K562 (cell line): Measurements from ENCODE around the gene ACAP3. TPM values are rescaled to one million over a fixed set of nuclear protein-coding genes. Genes with fewer than 3 reads are reported as not detected.
A peak's percentile ranks its signal among the peaks of the same experiment; 100 is the strongest.

Experiments used
- ATAC-seq: fragments of 200-7000 bp; cut with Tn5 transposase; 3 replicates; pipeline ENCODE4 v1.9.1; 2020; ENCODE audit warnings: moderate library complexity
- BruUV-seq: library from RNA; stranded (reverse); fragments of 400-500 nt; replicated peaks from 2 replicates; lab custom pipeline; 2021; lab: Mats Ljungman, UMichigan
- CTCF ChIA-PET: fragments of 300-600 bp; formaldehyde crosslinking; extraction: SDS; loops from one replicate; lab custom pipeline; 2021; ENCODE audit warnings: low intra/inter-chr PET ratio; lab: Yijun Ruan, JAX
- POLR2A ChIA-PET: fragments of 300-600, 350-650 bp; sonication (Branson Sonifier 250); formaldehyde crosslinking; extraction: SDS; loops from one replicate; lab custom pipeline; 2021; ENCODE audit warnings: antibody characterized with exemption, inconsistent platforms; lab: Yijun Ruan, JAX
- DNase-seq, 4 experiments: peaks; one replicate each; pipeline versions ENCODE4 v3.0.0 to v3.0.0-alpha.2; 2011 to 2018; ENCODE audit warnings: low spot score in 3 of 4, mixed read lengths in 3 of 4; ENCODE audit errors: extremely low read depth in 1 of 4
- FAIRE-seq: peaks from 2 replicates; lab custom pipeline; 2011; peaks lifted over from hg19 to GRCh38; lab: Jason Lieb, UNC
- H2AFZ ChIP-seq: 2 replicates; pipeline ENCODE4 v1.6.0; 2011; ENCODE audit warnings: low read depth, low read length, control low read depth, inconsistent platforms
- H3K27ac ChIP-seq: fragments of 200-600 bp; 3 replicates; pipeline ENCODE4 v1.8.0; 2011; ENCODE audit warnings: low read depth, mild to moderate bottlenecking, control low read depth, inconsistent platforms, low read length, moderate library complexity, mixed read lengths; ENCODE audit errors: extremely low read depth
- H3K27me3 ChIP-seq, 2 experiments: fragments of 300-600 bp in 1 of 2; 2 replicates in 1 of 2; 3 replicates in 1 of 2; pipeline versions ENCODE4 v1.6.0 to v1.8.0; 2011; ENCODE audit warnings: inconsistent platforms in 2 of 2, low read length in 2 of 2, mild to moderate bottlenecking in 1 of 2, mixed read lengths in 1 of 2, moderate library complexity in 1 of 2; ENCODE audit not compliant: control insufficient read depth in 2 of 2, insufficient read depth in 2 of 2
- H3K36me3 ChIP-seq: fragments of 300-600 bp; 3 replicates; pipeline ENCODE4 v1.8.0; 2011; ENCODE audit warnings: mild to moderate bottlenecking, low read length, inconsistent platforms; ENCODE audit not compliant: control insufficient read depth, insufficient read depth
- H3K4me1 ChIP-seq, 2 experiments: fragments of 200-600 bp in 1 of 2; replicated peaks in 1 of 2; 2 replicates in 1 of 2; 3 replicates in 1 of 2; pipeline versions ENCODE4 v1.5.1 to v1.8.0; 2011; ENCODE audit warnings: inconsistent platforms in 2 of 2, low read length in 2 of 2, mild to moderate bottlenecking in 1 of 2, mixed read lengths in 1 of 2, moderate library complexity in 1 of 2; ENCODE audit not compliant: control insufficient read depth in 2 of 2, insufficient read depth in 2 of 2
- H3K4me2 ChIP-seq: 2 replicates; pipeline ENCODE4 v1.6.1; 2011; ENCODE audit warnings: low read length, control low read depth, inconsistent platforms, mixed read lengths; ENCODE audit not compliant: insufficient read depth
- H3K4me3 ChIP-seq: fragments of 200-600 bp; sonication (generic), shearing (Covaris generic); 2 replicates; pipeline ENCODE4 v1.5.1; 2016; ENCODE audit warnings: control low read depth, inconsistent platforms
- H3K79me2 ChIP-seq: fragments of 200-600 bp; 3 replicates; pipeline ENCODE4 v1.8.0; 2011; ENCODE audit warnings: low read length, inconsistent platforms; ENCODE audit not compliant: control insufficient read depth, insufficient read depth
- H3K9ac ChIP-seq, 2 experiments: 2 replicates each; pipeline versions ENCODE4 v1.6.0 to v1.6.1; 2011; ENCODE audit warnings: low read depth in 2 of 2, low read length in 2 of 2, control low read depth in 1 of 2, inconsistent platforms in 1 of 2, mild to moderate bottlenecking in 1 of 2, mixed read lengths in 1 of 2; ENCODE audit not compliant: insufficient read depth in 1 of 2
- H3K9me1 ChIP-seq: one replicate; pipeline ENCODE4 v1.6.0; 2011; ENCODE audit warnings: inconsistent platforms, mild to moderate bottlenecking, low read length, moderate library complexity; ENCODE audit not compliant: control insufficient read depth, insufficient read depth
- H3K9me3 ChIP-seq: replicated peaks from 2 replicates; pipeline ENCODE4 v1.5.1; 2011; ENCODE audit warnings: low read depth, low read length, inconsistent platforms; ENCODE audit not compliant: control insufficient read depth, insufficient read depth
- H4K20me1 ChIP-seq: replicated peaks from 2 replicates; pipeline ENCODE4 v1.6.1; 2011; ENCODE audit warnings: low read length, inconsistent platforms, mixed read lengths; ENCODE audit not compliant: control insufficient read depth, insufficient read depth
- CTCF ChIP-seq, 3 experiments: IDR thresholded peaks in 2 of 3; conservative IDR thresholded peaks in 1 of 3; 2 replicates each; pipeline ENCODE4 v1.5.1; 2011 to 2012; ENCODE audit warnings: low read length in 3 of 3, mild to moderate bottlenecking in 3 of 3, control low read depth in 2 of 3, improper control_type of control experiment in 1 of 3, inconsistent platforms in 1 of 3, low read depth in 1 of 3, mixed read lengths in 1 of 3, moderate library complexity in 1 of 3; ENCODE audit not compliant: insufficient read depth in 2 of 3
- GABPB2 ChIP-seq: fragments of 250-450 bp; sonication (Bioruptor Pico); conservative IDR thresholded peaks from 2 replicates; pipeline ENCODE4 v1.5.1; 2021; ENCODE audit warnings: mild to moderate bottlenecking
- HDAC1 ChIP-seq, 2 experiments: fragments of 450-650 bp; IDR thresholded peaks; 2 replicates each; pipeline ENCODE4 v1.6.1; 2016 to 2017; ENCODE audit warnings: inconsistent platforms in 1 of 2, mild to moderate bottlenecking in 1 of 2, moderate library complexity in 1 of 2
- HMBOX1 ChIP-seq: sonication (generic); IDR thresholded peaks from 2 replicates; pipeline ENCODE4 v1.6.1; 2016
- KHSRP ChIP-seq: fragments of 450-650 bp; IDR thresholded peaks from 2 replicates; pipeline ENCODE4 v1.6.1; 2017
- KLF13 ChIP-seq: fragments of 450-650 bp; IDR thresholded peaks from 2 replicates; pipeline ENCODE4 v1.6.1; 2016; ENCODE audit warnings: missing genetic modification characterization, low read depth, mild to moderate bottlenecking, missing compliant biosample characterization, moderate library complexity, borderline replicate concordance
- POLR2B ChIP-seq: fragments of 450-650 bp; IDR thresholded peaks from 2 replicates; pipeline ENCODE4 v1.6.1; 2018; ENCODE audit warnings: low read depth; ENCODE audit not compliant: partially characterized antibody
- PTTG1 ChIP-seq: fragments of 450-650 bp; IDR thresholded peaks from 2 replicates; pipeline ENCODE4 v1.6.1; 2016; ENCODE audit warnings: low read depth, mild to moderate bottlenecking, missing genetic modification characterization, missing compliant biosample characterization
- RBM34 ChIP-seq: fragments of 200-400 bp; formaldehyde crosslinking; IDR thresholded peaks from 2 replicates; pipeline ENCODE4 v1.6.1; 2018; ENCODE audit warnings: low read length, borderline replicate concordance; ENCODE audit not compliant: insufficient read depth
- REST ChIP-seq, 2 experiments: fragments of 450-650 bp; formaldehyde crosslinking in 1 of 2; IDR thresholded peaks; 2 replicates each; pipeline versions ENCODE4 v1.4.0 to v1.6.1; 2014 to 2020; ENCODE audit warnings: mild to moderate bottlenecking in 2 of 2, borderline replicate concordance in 1 of 2, low read depth in 1 of 2
- XRCC5 ChIP-seq: fragments of 200-400 bp; formaldehyde crosslinking; IDR thresholded peaks from 2 replicates; pipeline ENCODE4 v1.6.1; 2017; ENCODE audit warnings: low read depth, mild to moderate bottlenecking, low read length
- WGBS: fragments of 100-300 bp; shearing (Covaris generic); methylation state at CpG from one replicate; pipeline ENCODE4 v1.1.6; 2016; ENCODE audit warnings: low coverage, mixed read lengths; ENCODE audit not compliant: insufficient coverage; ENCODE audit errors: missing lambda C conversion rate; 5-methylcytosine and 5-hydroxymethylcytosine counted together
- in situ Hi-C: fragments of 300-500 bp; cut with MboI; formaldehyde crosslinking; loops from 4 replicates; pipeline ENCODE4 v1.15.0; 2018; ENCODE audit warnings: inconsistent platforms, mixed read lengths
- intact Hi-C: fragments of 100-400 bp; cut with micrococcal nuclease; formaldehyde crosslinking; loops from 2 replicates; pipeline ENCODE4 v1.14.2; 2022
- polyA plus RNA-seq, 8 experiments: library from polyadenylated mRNA; depleted of rRNA in 4 of 8; stranded (reverse) in 5 of 8; unstranded in 3 of 8; fragments of >200 nt; fragmentation: Nextera tagmentation in 2 of 8; fragmentation: Illumina TruSeq in 1 of 8; extraction: Ambion mirVana in 2 of 8; extraction: Trizol in 1 of 8; gene quantifications; 2 replicates each; pipeline versions ENCODE4 v1.2.1 to v1.2.3, GENCODE V29; 2011 to 2014; ENCODE audit warnings: inconsistent platforms in 1 of 8, missing spikeins in 1 of 8
- total RNA-seq, 7 experiments: library from RNA; depleted of rRNA in 6 of 7; stranded (reverse); fragments of >200 nt in 6 of 7; fragmentation: Illumina TruSeq in 2 of 7; extraction: Trizol in 2 of 7; gene quantifications; 2 replicates each; pipeline versions ENCODE4 v1.2.1 to v1.2.3, GENCODE V29; 2011 to 2021; ENCODE audit warnings: low replicate concordance in 1 of 7

Gene ACAP3
- total and polyA plus RNA-seq, 9 of the 15 experiments (the other 6 are each of a cell fraction or from before 2014, with no cell fraction given) = 0.01 to 49.0 (median 12.0) TPM

GRCh38 chr1:1300352-1300739 lies 7.4 kb downstream of the ACAP3 start:
- in situ Hi-C loops (no loop called here), intact Hi-C loops (loop anchor here (10.0 kb wide), 1 partner anchor 924 kb away; the partner anchor contains the start of gene SKI)
- TF ChIP-seq GABPB2 = no peak
- no peak for TF ChIP-seq POLR2B
- no peak for TF ChIP-seq HDAC1 (IDR thresholded peaks at IDR 0.05)
- TF ChIP-seq RBM34 = no peak
- no peak for TF ChIP-seq PTTG1 (tag)
- TF ChIP-seq XRCC5 = 0 out of 2 replicates have a peak, but pooled peaks have one; percentile 11
- no peak for TF ChIP-seq KLF13 (tag)
- TF ChIP-seq CTCF (IDR thresholded peaks at IDR 0.05 in 2 of 3, conservative IDR thresholded peaks at IDR 0.05 in 1 of 3; ENCODE audit: insufficient read depth in 2 of 3, low read depth in 1 of 3, low read length in 3 of 3) = peak in 1 of 3 experiments; percentile 38; a peak in 1 of 6 replicates
- TF ChIP-seq HMBOX1 = no peak
- TF ChIP-seq REST (IDR thresholded peaks at IDR 0.05; ENCODE audit: borderline replicate concordance) = peak; percentile 20; the same call in 1 of the 2 replicates
- no peak for TF ChIP-seq REST (CRISPR knock-in tag; IDR thresholded peaks at IDR 0.05; ENCODE audit: low read depth)
- TF ChIP-seq KHSRP = no peak
- H4K20me1 ChIP-seq = peaks cover 21% of the 10 kb centered on the region; the same call in 1 of the 2 replicates
- FAIRE-seq (no peak), DNase-seq (no peak), ATAC-seq (0 out of 3 replicates have a peak, but pooled peaks have one; percentile 1)
- H3K4me1 ChIP-seq = peaks cover 14 to 76% of the 10 kb centered on the region in 2 experiments
- H3K79me2 ChIP-seq = peaks cover 13% of the 10 kb centered on the region
- peaks cover 21% of the 10 kb centered on the region for H3K9me1 ChIP-seq
- no peak overlapping the region for H3K9ac ChIP-seq
- no peaks in the 10 kb centered on the region for H3K27me3 ChIP-seq
- no peak overlapping the region for H3K27ac ChIP-seq
- no peak overlapping the region for H3K4me2 ChIP-seq
- BruUV-seq = no TSS peak
- no peak overlapping the region for H3K4me3 ChIP-seq
- H2AFZ ChIP-seq = no peak overlapping the region
- H3K36me3 ChIP-seq = peaks cover 13% of the 10 kb centered on the region; the same call in 1 of the 3 replicates
- WGBS = 74% methylated on average over 12 of the region's 12 CpGs
- ChIA-PET POLR2A (interaction anchor here (0.6 kb wide), 1 partner anchor 722 kb away, joined by 4 read pairs; no protein-coding TSS in a partner anchor), CTCF (no interaction called here)
- no peaks in the 10 kb centered on the region for H3K9me3 ChIP-seq
